NCI-H2227 (cell line): ENCODE data around the gene ABCG8.
"Not testable (repeated sequence)": the region's sequence is repeated elsewhere in the genome, so short reads cannot be mapped to it uniquely, and the experiment has no call there.

Experiments used
- DNase-seq: peaks from one replicate; lab custom pipeline; 2025; ENCODE audit not compliant: unreplicated experiment; lab: John Stamatoyannopoulos, UW

The ABCG8 gene

GRCh38 chr2:43906448-43907109, 67.8 kb downstream of the ABCG8 start:
- DNase-seq: no peak

- not testable (repeated sequence) for DNase-seq
These were observed 72.5 kb downstream of the ABCG8 start for GRCh38 chr2:43911136-43911790.

DNA sequence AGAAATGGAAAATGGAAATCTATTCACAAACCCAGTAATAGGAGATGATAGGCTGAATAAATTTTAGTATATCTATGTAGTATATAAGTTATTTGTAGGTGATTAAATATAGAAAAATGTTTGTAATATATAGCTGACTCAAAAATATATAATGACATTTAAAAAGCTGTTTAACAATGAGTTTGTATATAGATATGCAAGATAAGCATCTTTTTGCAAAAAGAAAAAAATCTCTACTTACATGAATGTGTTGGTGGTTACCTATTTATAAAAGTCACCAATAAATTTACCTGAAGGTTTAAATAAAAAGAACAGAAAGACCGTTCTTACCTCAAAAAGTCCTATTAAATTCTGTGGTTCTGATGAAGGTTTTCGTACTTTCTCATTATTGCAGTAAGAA, 85.7 kb downstream of the ABCG8 start:
- no peak for DNase-seq

- no peak for DNase-seq
These were observed 86.7 kb downstream of the ABCG8 start for GRCh38 chr2:43925431-43925830.

DNA sequence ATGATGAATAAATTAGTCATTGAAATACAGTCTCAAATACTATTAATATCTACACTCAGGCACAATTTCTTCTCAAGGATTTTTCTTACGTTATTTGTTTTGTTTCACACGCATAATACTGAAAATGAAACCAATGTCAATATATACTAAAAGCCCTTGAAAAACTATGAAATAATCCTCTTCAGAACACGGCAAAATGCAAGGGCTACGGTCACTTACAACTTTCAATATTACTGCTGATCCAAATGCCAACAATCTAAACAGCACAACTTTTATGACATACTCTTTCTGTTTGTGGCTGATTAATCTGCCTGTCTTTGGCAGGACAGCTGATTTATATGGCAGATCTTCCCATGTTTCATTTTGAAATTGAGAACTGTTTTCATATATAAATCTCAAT, 88.7 kb downstream of the ABCG8 start:
- DNase-seq: no peak

DNA sequence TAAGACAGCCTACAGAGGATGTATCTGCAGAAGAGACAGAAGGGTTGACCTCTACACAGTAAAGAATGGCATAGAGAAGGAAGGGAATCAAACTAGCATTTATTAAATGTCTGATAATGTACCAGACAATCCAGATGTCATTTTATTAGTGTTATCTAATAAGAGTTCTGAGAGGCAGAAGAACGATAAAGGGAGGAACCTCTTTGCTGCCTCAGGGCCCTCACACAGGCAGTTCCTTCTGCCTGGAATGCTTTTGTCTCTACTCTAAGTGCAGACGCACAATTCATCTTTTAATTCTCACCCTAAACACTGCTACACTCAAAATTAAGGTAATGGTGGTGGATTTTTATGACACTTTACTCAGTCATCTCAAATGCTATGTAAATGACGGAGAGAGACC, 92.5 kb downstream of the ABCG8 start:
- DNase-seq: no peak
